GM12872 (cell line): ENCODE data around the gene URI1.
A peak's percentile ranks its signal among the peaks of the same experiment; 100 is the strongest.

Experiments used
- CTCF ChIP-seq: IDR thresholded peaks from 3 replicates; pipeline ENCODE4 v1.5.1; 2011; ENCODE audit warnings: low read depth, mild to moderate bottlenecking, low read length, moderate library complexity; ENCODE audit not compliant: insufficient read depth

The URI1 gene

GRCh38 chr19:29966588-29967249 is 24.7 kb downstream of the URI1 start:
- TF ChIP-seq CTCF, result peak; percentile 40; the same call in 1 of the 3 replicates

GRCh38 chr19:29967623-29968022 is 25.6 kb downstream of the URI1 start:
- TF ChIP-seq CTCF, result no peak

- no peak for TF ChIP-seq CTCF
Observed at GRCh38 chr19:29969891-29970290, 27.9 kb downstream of the URI1 start.

- no peak for TF ChIP-seq CTCF
Observed at GRCh38 chr19:29971002-29971401, 29.0 kb downstream of the URI1 start.

- TF ChIP-seq CTCF, result no peak
Observed at GRCh38 chr19:29971648-29972047, 29.6 kb downstream of the URI1 start.

- no peak for TF ChIP-seq CTCF
Observed at GRCh38 chr19:29974701-29975100, 32.7 kb downstream of the URI1 start.

- TF ChIP-seq CTCF, result no peak
Observed at GRCh38 chr19:29976151-29976943, 34.3 kb downstream of the URI1 start.
